ENCODE data around the gene PRR19. TPM values are rescaled to one million over a fixed set of nuclear protein-coding genes. Genes with fewer than 3 reads are reported as not detected.

PRR19 gene
- total and polyA plus RNA-seq, 3 donors from 2014 or later, result 16.8 to 37.4 (median 18.3) TPM

DNA sequence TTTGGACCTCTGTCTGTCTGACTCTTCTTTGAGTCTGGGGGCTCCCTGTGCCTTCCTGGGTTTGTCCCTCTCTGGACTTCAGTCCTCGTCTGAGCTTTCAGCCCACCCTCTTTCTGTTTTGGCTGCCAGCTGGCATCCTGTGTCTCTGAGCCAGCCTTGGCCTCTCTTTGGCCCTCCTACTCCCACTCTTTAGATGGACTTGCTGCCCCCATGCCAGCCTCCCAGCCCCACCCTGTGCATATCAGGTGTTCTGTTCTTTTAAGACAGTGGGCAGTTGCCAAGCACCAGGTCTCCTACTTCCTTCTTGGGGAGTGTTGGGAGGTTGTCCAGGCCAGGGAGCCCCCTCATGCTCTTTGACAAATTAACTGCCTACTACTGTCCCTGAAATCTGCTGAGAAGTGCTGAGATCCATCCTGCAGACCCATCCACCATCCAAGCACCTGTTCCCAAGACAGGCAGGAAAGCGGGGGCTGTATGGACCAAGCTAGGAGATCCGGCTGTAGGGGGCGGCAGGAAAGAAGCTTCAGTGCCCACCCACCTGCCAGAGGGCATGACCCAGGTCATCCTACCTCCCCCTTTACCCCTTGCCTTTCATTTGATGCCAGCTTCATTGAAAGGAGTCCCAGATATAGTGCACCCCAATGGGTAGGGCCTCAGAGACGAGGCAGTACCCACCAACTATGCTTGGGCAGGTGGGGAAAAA lies 23.3 kb upstream of the PRR19 start:
- TF ChIP-seq POLR2A (IDR thresholded peaks at IDR 0.05), result no peak
- TF ChIP-seq, protein P1, sequence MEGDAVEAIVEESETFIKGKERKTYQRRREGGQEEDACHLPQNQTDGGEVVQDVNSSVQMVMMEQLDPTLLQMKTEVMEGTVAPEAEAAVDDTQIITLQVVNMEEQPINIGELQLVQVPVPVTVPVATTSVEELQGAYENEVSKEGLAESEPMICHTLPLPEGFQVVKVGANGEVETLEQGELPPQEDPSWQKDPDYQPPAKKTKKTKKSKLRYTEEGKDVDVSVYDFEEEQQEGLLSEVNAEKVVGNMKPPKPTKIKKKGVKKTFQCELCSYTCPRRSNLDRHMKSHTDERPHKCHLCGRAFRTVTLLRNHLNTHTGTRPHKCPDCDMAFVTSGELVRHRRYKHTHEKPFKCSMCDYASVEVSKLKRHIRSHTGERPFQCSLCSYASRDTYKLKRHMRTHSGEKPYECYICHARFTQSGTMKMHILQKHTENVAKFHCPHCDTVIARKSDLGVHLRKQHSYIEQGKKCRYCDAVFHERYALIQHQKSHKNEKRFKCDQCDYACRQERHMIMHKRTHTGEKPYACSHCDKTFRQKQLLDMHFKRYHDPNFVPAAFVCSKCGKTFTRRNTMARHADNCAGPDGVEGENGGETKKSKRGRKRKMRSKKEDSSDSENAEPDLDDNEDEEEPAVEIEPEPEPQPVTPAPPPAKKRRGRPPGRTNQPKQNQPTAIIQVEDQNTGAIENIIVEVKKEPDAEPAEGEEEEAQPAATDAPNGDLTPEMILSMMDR (IDR thresholded peaks at IDR 0.05), result no peak
- DNase-seq, result peak; percentile 51
- intact Hi-C loops (cut with DNase I; ENCODE audit: low total_unique reads), result no loop called here
- Histone ChIP-seq H3K9me3 (no peaks in the 10 kb centered on the region), H3K27ac (peak overlapping the region; percentile 87 to 98), H3K27me3 (no peaks in the 10 kb centered on the region), H3K36me3 (ENCODE audit: low read depth, missing control alignments) (no peaks in the 10 kb centered on the region), H3K4me3 (no peak overlapping the region), H3K4me1 (peaks cover 61% of the 10 kb centered on the region)
- WGBS, 2 donors, result 62 to 75% methylated on average over 4 to 5 of the region's 5 CpGs

DNA sequence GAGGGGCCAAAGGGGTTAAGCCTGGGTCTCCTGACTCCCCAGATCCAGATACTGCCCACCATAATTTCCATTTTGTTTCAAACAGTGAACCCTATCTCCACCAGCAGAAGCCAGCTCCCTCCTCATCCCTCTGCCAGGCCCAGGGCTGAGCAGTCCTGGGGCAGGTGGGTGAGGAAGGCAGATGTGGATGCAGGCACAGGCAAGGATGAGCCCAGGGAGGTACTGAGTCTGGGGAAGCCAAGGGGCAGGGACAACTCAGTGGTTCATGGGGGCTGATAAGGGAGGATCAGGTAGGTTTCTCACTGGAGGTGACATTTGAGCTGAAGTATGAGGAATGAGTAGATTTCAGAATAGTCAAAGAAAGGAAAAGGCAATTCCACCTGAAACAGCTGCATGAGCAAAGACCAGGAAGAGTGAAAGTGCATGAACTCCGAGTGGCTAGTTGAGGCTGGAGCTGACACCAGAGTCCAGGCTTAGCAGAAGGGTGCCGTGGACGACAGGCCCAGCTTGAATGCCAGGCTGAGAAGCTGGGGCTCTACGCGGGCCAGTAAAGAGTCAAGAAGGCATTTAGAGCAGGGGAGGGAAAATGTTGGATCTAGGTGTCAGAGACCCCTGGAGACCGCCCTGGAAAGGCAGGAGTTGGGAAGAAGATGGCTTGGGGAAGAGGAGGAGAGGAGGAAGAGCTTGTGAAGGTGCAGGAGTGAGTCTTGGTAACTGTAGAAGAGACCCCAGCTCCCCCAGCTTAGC lies 22.6 kb upstream of the PRR19 start:
- Histone ChIP-seq H3K36me3 (ENCODE audit: low read depth, missing control alignments) (no peaks in the 10 kb centered on the region), H3K9me3 (no peaks in the 10 kb centered on the region), H3K27ac (peak overlapping the region; percentile 87 to 98), H3K4me1 (peaks cover 61% of the 10 kb centered on the region), H3K27me3 (no peaks in the 10 kb centered on the region), H3K4me3 (peak overlapping the region; percentile 76 to 78)
- WGBS, 2 donors, result 6 to 10% methylated on average over 6 of the region's 6 CpGs
- TF ChIP-seq, protein P1 (IDR thresholded peaks at IDR 0.05), result no peak
- TF ChIP-seq POLR2A (IDR thresholded peaks at IDR 0.05), result no peak
- no peak for DNase-seq
- intact Hi-C loops (cut with DNase I; ENCODE audit: low total_unique reads), result no loop called here

DNA sequence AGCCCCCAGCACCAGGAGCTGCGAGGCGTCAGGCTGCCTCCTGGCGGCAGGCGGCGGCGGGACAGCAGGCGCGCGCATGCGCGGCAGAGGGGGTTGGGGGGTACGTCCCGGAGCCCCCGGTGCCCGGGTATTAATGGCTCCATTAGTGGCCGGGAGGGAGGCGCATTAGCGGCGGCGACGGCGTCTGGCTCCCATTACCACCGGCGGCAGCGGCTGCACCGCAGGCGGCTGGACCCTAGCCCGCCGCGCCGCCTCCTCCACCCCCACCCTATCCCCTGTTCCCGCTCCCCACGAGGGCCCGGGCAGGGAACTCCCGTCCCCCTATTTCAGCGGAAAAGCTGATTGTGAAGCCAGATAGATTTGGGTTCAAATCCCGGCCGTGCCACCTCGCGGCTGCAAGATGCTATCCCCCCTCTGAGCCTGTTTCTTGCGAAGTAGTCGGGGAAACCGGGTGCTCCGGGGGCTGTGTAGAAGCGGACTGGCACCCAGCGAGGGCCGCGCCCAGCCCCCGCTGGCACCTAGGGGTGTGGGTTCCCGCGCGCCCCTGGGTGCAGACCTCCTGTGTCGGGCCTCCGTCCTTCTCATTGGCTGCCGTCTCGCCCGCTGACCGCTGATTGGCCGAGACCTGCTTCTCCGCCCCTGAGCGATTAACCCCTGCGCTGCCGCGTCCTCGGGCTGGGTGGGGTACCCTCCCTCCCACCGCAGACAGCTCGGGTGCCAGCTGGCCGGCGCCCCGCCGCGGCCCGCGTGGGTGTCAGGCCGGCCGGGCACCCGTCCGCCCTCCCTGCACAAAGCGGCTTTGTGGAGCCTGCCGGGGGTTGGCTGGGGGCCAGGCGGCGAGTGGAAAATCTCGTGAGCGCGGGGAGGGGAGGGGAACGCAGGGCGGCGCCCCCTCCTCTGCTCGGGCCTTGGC lies 21.8 kb upstream of the PRR19 start:
- no peaks in the 10 kb centered on the region for H3K9me3 ChIP-seq
- 0% methylated on average over 32 to 67 of the region's 89 CpGs for whole genome bisulfite sequencing, 2 donors
- peaks cover 67% of the 10 kb centered on the region for H3K4me1 ChIP-seq
- H3K4me3 ChIP-seq, result peak overlapping the region; percentile 76 to 78
- peak; percentile 96 for DNase-seq
- no peaks in the 10 kb centered on the region for H3K36me3 ChIP-seq (ENCODE audit: low read depth, missing control alignments)
- TF ChIP-seq POLR2A (IDR thresholded peaks at IDR 0.05), result no peak
- TF ChIP-seq, protein P1 (IDR thresholded peaks at IDR 0.05), result peak; percentile 91 to 96 (median 95)
- intact Hi-C loops (cut with DNase I; ENCODE audit: low total_unique reads), result no loop called here
- peak overlapping the region; percentile 87 to 98 for H3K27ac ChIP-seq
- no peaks in the 10 kb centered on the region for H3K27me3 ChIP-seq

DNA sequence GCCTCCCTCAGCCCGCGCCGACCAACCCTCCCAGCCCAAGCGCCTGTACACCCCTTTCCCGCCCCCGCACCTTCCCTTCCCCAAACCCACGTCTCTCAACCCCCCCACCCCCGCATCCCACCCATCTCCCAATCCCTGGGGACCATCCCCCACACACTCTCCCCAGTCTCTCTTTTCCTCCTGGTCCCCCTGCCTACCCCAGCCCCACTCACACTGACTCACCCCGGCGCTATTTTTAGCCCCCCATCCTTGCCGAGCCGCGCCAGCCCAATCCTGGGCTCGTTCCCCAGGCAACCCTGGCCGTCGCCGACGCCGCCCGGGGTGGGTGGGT lies 21.2 kb upstream of the PRR19 start:
- Histone ChIP-seq H3K27ac (peak overlapping the region; percentile 87 to 98), H3K4me3 (peak overlapping the region; percentile 76 to 78), H3K9me3 (no peaks in the 10 kb centered on the region), H3K4me1 (peaks cover 73% of the 10 kb centered on the region), H3K36me3 (ENCODE audit: low read depth, missing control alignments) (no peaks in the 10 kb centered on the region), H3K27me3 (no peaks in the 10 kb centered on the region)
- intact Hi-C loops (cut with DNase I; ENCODE audit: low total_unique reads), result no loop called here
- TF ChIP-seq POLR2A (IDR thresholded peaks at IDR 0.05), result no peak
- TF ChIP-seq, protein P1 (IDR thresholded peaks at IDR 0.05), result no peak
- WGBS, 2 donors, result 0% methylated on average over 7 to 20 of the region's 20 CpGs
- no peak for DNase-seq

Measured in testis (tissue), 3 donors.